ENCODE data around the gene ZMYND10. TPM values are rescaled to one million over a fixed set of nuclear protein-coding genes. Genes with fewer than 3 reads are reported as not detected.

The ZMYND10 gene
- total RNA-seq, 2 donors from 2014 or later = 3.9 to 10.9 TPM

GRCh38 chr3:50330330-50330729, 15.2 kb downstream of the ZMYND10 start:
- peaks cover 9% of the 10 kb centered on the region for H3K4me1 Mint-ChIP-seq
- H3K27me3 Mint-ChIP-seq = no peaks in the 10 kb centered on the region
- no peak for ATAC-seq (replicated peaks)
- H3K36me3 Mint-ChIP-seq (ENCODE audit: low read depth) = peaks cover 75% of the 10 kb centered on the region
- H3K4me3 Mint-ChIP-seq = no peak overlapping the region
- H3K27ac Mint-ChIP-seq = no peak overlapping the region
- H3K9me3 Mint-ChIP-seq = no peaks in the 10 kb centered on the region

- H3K9me3 Mint-ChIP-seq = no peaks in the 10 kb centered on the region
Observed at GRCh38 chr3:50327943-50328691, 17.4 kb downstream of the ZMYND10 start, which contains the start of gene TUSC2. TSS of gene TUSC2 (minus strand) at chr3:50328223. CDS start at chr3:50328099, 124 bp downstream.

GRCh38 chr3:50327129-50327528, 18.4 kb downstream of the ZMYND10 start:
- H3K27me3 Mint-ChIP-seq = no peaks in the 10 kb centered on the region
- peak overlapping the region; percentile 87 for H3K27ac Mint-ChIP-seq
- ATAC-seq (replicated peaks) = no peak
- H3K36me3 Mint-ChIP-seq (ENCODE audit: low read depth) = peaks cover 52% of the 10 kb centered on the region
- no peaks in the 10 kb centered on the region for H3K4me1 Mint-ChIP-seq
- H3K4me3 Mint-ChIP-seq = peak overlapping the region; percentile 82
- no peaks in the 10 kb centered on the region for H3K9me3 Mint-ChIP-seq

More at GRCh38 chr3:50327943-50328691, 17.4 kb downstream of the ZMYND10 start, which contains the start of gene TUSC2:
- ATAC-seq (replicated peaks) = peak; percentile 98
- H3K27me3 Mint-ChIP-seq = no peaks in the 10 kb centered on the region
- H3K4me1 Mint-ChIP-seq = no peaks in the 10 kb centered on the region
- peak within 1 kb of the TSS; percentile 87 for H3K27ac Mint-ChIP-seq
- H3K36me3 Mint-ChIP-seq (ENCODE audit: low read depth) = peaks cover 62% of the 10 kb centered on the region
- H3K4me3 Mint-ChIP-seq = peak within 1 kb of the TSS; percentile 82

DNA sequence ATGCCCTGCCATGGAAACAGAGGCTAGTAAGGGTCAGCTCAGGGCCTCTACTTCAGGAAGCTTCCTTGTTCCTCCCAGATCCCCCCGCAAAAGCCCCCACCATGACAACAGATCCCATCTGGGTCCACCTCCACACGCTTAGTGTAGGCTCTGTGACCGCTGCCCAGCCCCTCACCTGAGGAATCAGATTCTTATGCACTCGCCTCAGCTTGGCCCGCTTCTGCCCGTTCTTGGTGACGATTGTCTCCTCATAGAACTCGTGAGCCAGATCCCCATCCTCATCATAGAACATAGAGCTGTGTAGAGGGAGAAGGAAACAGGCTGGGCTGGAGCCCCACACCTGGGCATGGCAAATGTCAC, 19.4 kb downstream of the ZMYND10 start:
- Mint-ChIP-seq H3K9me3 (no peaks in the 10 kb centered on the region), H3K4me3 (peak overlapping the region; percentile 82), H3K27ac (no peak overlapping the region), H3K4me1 (no peaks in the 10 kb centered on the region), H3K36me3 (ENCODE audit: low read depth) (peaks cover 42% of the 10 kb centered on the region), H3K27me3 (no peaks in the 10 kb centered on the region)
- ATAC-seq (replicated peaks) = no peak

- Mint-ChIP-seq H3K4me1 (no peaks in the 10 kb centered on the region), H3K36me3 (ENCODE audit: low read depth) (peaks cover 37% of the 10 kb centered on the region), H3K9me3 (no peaks in the 10 kb centered on the region), H3K27ac (no peak overlapping the region), H3K27me3 (no peaks in the 10 kb centered on the region), H3K4me3 (peak overlapping the region; percentile 82)
- ATAC-seq (replicated peaks) = no peak
Observed at GRCh38 chr3:50325497-50326181, 19.9 kb downstream of the ZMYND10 start.

DNA sequence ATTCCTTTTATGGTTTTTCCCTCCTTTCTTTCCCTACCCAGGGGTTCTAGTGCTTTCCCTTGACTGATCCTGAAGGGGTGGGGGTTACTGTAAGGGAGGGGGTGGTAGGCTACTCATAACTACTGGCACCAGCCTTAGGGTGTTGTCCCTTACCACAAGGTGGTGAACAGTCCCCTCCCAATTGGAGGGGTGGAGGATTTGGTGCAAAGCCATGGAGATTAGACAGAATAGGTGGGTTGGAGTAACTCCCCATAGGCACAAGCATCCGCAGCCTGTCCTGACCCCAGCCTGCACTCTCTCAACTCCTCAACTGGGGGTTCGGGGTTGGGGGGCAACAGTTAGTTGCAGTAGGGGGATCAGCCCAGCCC, 20.4 kb downstream of the ZMYND10 start:
- Mint-ChIP-seq H3K4me3 (no peak overlapping the region), H3K9me3 (no peaks in the 10 kb centered on the region), H3K27ac (peak overlapping the region; percentile 4)

GRCh38 chr3:50324351-50325112, 21.0 kb downstream of the ZMYND10 start:
- Mint-ChIP-seq H3K4me3 (no peak overlapping the region), H3K27ac (peak overlapping the region; percentile 4), H3K4me1 (peaks cover 6% of the 10 kb centered on the region), H3K9me3 (no peaks in the 10 kb centered on the region), H3K36me3 (ENCODE audit: low read depth) (peaks cover 26% of the 10 kb centered on the region), H3K27me3 (no peaks in the 10 kb centered on the region)
- no peak for ATAC-seq (replicated peaks)

More for the DNA sequence above, 20.4 kb downstream of the ZMYND10 start:
- Mint-ChIP-seq H3K4me1 (peaks cover 2% of the 10 kb centered on the region), H3K27me3 (no peaks in the 10 kb centered on the region), H3K36me3 (ENCODE audit: low read depth) (peaks cover 31% of the 10 kb centered on the region)
- ATAC-seq (replicated peaks) = no peak

- no peak for ATAC-seq (replicated peaks)
- H3K4me3 Mint-ChIP-seq = no peak overlapping the region
- H3K9me3 Mint-ChIP-seq = no peaks in the 10 kb centered on the region
- H3K4me1 Mint-ChIP-seq = peaks cover 11% of the 10 kb centered on the region
- H3K27me3 Mint-ChIP-seq = no peaks in the 10 kb centered on the region
- H3K36me3 Mint-ChIP-seq (ENCODE audit: low read depth) = peaks cover 19% of the 10 kb centered on the region
- H3K27ac Mint-ChIP-seq = peak overlapping the region; percentile 25
Observed at GRCh38 chr3:50323614-50324199, 21.8 kb downstream of the ZMYND10 start.

- Mint-ChIP-seq H3K4me3 (peak overlapping the region; percentile 88), H3K4me1 (peaks cover 11% of the 10 kb centered on the region), H3K9me3 (no peaks in the 10 kb centered on the region), H3K36me3 (ENCODE audit: low read depth) (peaks cover 13% of the 10 kb centered on the region), H3K27me3 (no peaks in the 10 kb centered on the region), H3K27ac (peak overlapping the region; percentile 25)
- no peak for ATAC-seq (replicated peaks)
Observed at GRCh38 chr3:50323092-50323600, 22.4 kb downstream of the ZMYND10 start.

GRCh38 chr3:50322386-50323091, 23.0 kb downstream of the ZMYND10 start, which contains the start of gene HYAL2:
TSS of gene HYAL2 (minus strand) at chr3:50322745. CDS start at chr3:50320489, 2,256 bp downstream.
- H3K27me3 Mint-ChIP-seq = no peaks in the 10 kb centered on the region
- ATAC-seq (replicated peaks) = no peak
- H3K27ac Mint-ChIP-seq = peak within 1 kb of the TSS; percentile 88
- peak within 1 kb of the TSS; percentile 88 for H3K4me3 Mint-ChIP-seq
- H3K9me3 Mint-ChIP-seq = no peaks in the 10 kb centered on the region
- H3K36me3 Mint-ChIP-seq (ENCODE audit: low read depth) = peaks cover 11% of the 10 kb centered on the region
- H3K4me1 Mint-ChIP-seq = peaks cover 11% of the 10 kb centered on the region

GRCh38 chr3:50322115-50322385, 23.5 kb downstream of the ZMYND10 start:
- no peaks in the 10 kb centered on the region for H3K9me3 Mint-ChIP-seq
- H3K4me3 Mint-ChIP-seq = peak overlapping the region; percentile 88
- ATAC-seq (replicated peaks) = no peak
- no peak overlapping the region for H3K27ac Mint-ChIP-seq
- H3K36me3 Mint-ChIP-seq (ENCODE audit: low read depth) = peaks cover 11% of the 10 kb centered on the region
- H3K27me3 Mint-ChIP-seq = no peaks in the 10 kb centered on the region
- peaks cover 11% of the 10 kb centered on the region for H3K4me1 Mint-ChIP-seq

- no peaks in the 10 kb centered on the region for H3K27me3 Mint-ChIP-seq
- H3K9me3 Mint-ChIP-seq = no peaks in the 10 kb centered on the region
- H3K4me1 Mint-ChIP-seq = peaks cover 16% of the 10 kb centered on the region
- peak overlapping the region; percentile 88 for H3K4me3 Mint-ChIP-seq
- peak overlapping the region; percentile 88 for H3K27ac Mint-ChIP-seq
- peak; percentile 80 for ATAC-seq (replicated peaks)
- H3K36me3 Mint-ChIP-seq (ENCODE audit: low read depth) = peaks cover 11% of the 10 kb centered on the region
Observed at GRCh38 chr3:50321336-50322114, 24.0 kb downstream of the ZMYND10 start.

GRCh38 chr3:50320853-50321335, 24.6 kb downstream of the ZMYND10 start:
- Mint-ChIP-seq H3K36me3 (ENCODE audit: low read depth) (peaks cover 11% of the 10 kb centered on the region), H3K27ac (peak overlapping the region; percentile 87), H3K4me3 (peak overlapping the region; percentile 88), H3K4me1 (peaks cover 21% of the 10 kb centered on the region), H3K9me3 (no peaks in the 10 kb centered on the region), H3K27me3 (no peaks in the 10 kb centered on the region)
- ATAC-seq (replicated peaks) = peak; percentile 61
